ENCODE results near the gene C2CD4B.

C2CD4B gene

DNA sequence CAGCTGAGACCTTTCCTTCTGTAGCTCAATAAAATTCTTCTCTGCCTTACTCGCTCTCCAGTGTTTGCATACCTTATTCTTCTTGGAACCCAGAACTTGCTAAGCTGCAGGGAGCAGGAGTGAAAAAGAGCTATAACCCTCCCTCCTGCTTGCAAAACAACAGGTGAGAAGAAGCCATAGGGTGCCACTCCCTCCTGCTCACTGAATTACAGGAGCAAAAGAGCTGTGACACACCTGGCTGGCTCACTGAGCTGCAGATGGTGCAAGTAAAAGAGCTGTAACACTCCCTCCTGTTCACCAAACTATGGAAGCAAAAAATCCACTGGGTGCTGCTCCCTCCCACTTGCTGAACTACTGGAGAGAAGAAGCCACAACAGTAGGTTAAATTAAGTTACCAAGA is 44.2 kb upstream of the C2CD4B start (continued):
- TF ChIP-seq ZNF521 (tag by site-specific recombination; IDR thresholded peaks at IDR 0.05) (no peak), ZNF266 (tag by site-specific recombination; IDR thresholded peaks at IDR 0.05; ENCODE audit: low read depth) (no peak), SP7 (tag by site-specific recombination; IDR thresholded peaks at IDR 0.05) (no peak), ZNF558 (tag by site-specific recombination; IDR thresholded peaks at IDR 0.05) (no peak), ZNF24 (tag by site-specific recombination; IDR thresholded peaks at IDR 0.05) (no peak), ZNF510 (tag by site-specific recombination; IDR thresholded peaks at IDR 0.05; ENCODE audit: insufficient replicate concordance) (no peak), ZNF48 (tag by site-specific recombination; IDR thresholded peaks at IDR 0.05) (no peak)

DNA sequence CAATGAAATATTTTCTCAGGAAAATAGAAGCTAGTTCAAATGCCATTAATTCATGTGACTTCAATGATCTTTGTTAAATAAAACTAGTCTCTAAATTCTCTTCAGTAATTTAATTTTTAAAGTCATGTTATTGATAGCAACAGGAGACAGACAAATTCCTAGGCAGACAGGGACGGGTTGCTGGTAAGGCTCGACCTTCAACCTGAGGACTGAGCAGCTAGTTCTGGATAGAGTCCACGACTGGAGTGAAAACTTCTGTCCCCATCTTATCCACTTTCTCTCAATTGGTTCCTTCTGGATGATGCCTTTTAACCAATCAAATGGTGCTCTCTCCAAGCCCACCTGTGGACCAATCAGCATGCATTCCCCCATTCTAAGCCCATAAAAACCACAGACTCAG is 43.8 kb upstream of the C2CD4B start:
- TF ChIP-seq KLF8 (tag by site-specific recombination; IDR thresholded peaks at IDR 0.05) (no peak), ZFHX2 (tag by site-specific recombination; conservative IDR thresholded peaks at IDR 0.05) (no peak), GFI1B (tag by site-specific recombination; IDR thresholded peaks at IDR 0.05) (no peak), ZNF223 (tag by site-specific recombination; IDR thresholded peaks at IDR 0.05) (no peak), ZNF501 (tag by site-specific recombination; IDR thresholded peaks at IDR 0.05) (no peak), ZFP3 (tag by site-specific recombination; IDR thresholded peaks at IDR 0.05; ENCODE audit: low read depth) (no peak), YY2 (tag by site-specific recombination; IDR thresholded peaks at IDR 0.05) (no peak), ZNF521 (tag by site-specific recombination; IDR thresholded peaks at IDR 0.05) (no peak)
- Histone ChIP-seq H3K9me3 (ENCODE audit: control insufficient read depth, insufficient read depth, low read depth, low read length) (no peaks in the 10 kb centered on the region), H3K36me3 (ENCODE audit: control insufficient read depth in 2 of 2, insufficient read depth in 1 of 2, low read length in 2 of 2) (no peaks in the 10 kb centered on the region), H3K4me3 (ENCODE audit: low read depth, low read length) (no peak overlapping the region), H3K27ac (ENCODE audit: extremely low read depth, low read depth, low read length) (no peak overlapping the region), H3K4me1 (ENCODE audit: control insufficient read depth, insufficient read depth, low read length) (no peaks in the 10 kb centered on the region)
- CTCF ChIA-PET, result interaction anchor here (0.9 kb wide), 1 partner anchor 45 kb away, joined by 3 read pairs; no protein-coding TSS in a partner anchor
- POLR2A ChIA-PET, result no interaction called here

DNA sequence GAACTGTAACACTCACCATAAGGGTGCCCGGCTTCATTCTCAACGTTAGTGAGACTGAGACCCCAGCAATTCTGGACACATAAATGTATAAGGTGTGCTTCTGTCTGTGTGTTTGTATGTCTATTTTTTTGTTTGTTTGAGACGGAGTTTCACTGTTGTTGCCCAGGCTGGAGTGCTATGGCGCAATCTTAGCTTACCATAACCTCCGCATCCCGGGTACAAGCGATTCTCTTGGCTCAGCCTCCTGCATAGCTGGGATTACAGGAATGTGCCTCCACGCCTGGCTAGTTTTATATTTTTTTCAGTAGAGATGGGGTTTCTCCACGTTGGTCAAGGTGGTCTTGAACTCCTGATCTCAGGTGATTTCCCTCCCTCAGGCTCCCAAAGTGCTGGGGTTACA is 43.3 kb upstream of the C2CD4B start:
- no peak overlapping the region for H3K27ac ChIP-seq (ENCODE audit: extremely low read depth, low read depth, low read length)
- H3K9me3 ChIP-seq (ENCODE audit: control insufficient read depth, insufficient read depth, low read depth, low read length), result no peaks in the 10 kb centered on the region
- POLR2A ChIA-PET, result no interaction called here
- no peak overlapping the region for H3K4me3 ChIP-seq (ENCODE audit: low read depth, low read length)
- no peaks in the 10 kb centered on the region for H3K36me3 ChIP-seq (ENCODE audit: control insufficient read depth in 2 of 2, insufficient read depth in 1 of 2, low read length in 2 of 2)
- H3K4me1 ChIP-seq (ENCODE audit: control insufficient read depth, insufficient read depth, low read length), result no peaks in the 10 kb centered on the region
- CTCF ChIA-PET, result interaction anchor here (0.9 kb wide), 1 partner anchor 46 kb away, joined by 3 read pairs; no protein-coding TSS in a partner anchor
- TF ChIP-seq, protein P1, sequence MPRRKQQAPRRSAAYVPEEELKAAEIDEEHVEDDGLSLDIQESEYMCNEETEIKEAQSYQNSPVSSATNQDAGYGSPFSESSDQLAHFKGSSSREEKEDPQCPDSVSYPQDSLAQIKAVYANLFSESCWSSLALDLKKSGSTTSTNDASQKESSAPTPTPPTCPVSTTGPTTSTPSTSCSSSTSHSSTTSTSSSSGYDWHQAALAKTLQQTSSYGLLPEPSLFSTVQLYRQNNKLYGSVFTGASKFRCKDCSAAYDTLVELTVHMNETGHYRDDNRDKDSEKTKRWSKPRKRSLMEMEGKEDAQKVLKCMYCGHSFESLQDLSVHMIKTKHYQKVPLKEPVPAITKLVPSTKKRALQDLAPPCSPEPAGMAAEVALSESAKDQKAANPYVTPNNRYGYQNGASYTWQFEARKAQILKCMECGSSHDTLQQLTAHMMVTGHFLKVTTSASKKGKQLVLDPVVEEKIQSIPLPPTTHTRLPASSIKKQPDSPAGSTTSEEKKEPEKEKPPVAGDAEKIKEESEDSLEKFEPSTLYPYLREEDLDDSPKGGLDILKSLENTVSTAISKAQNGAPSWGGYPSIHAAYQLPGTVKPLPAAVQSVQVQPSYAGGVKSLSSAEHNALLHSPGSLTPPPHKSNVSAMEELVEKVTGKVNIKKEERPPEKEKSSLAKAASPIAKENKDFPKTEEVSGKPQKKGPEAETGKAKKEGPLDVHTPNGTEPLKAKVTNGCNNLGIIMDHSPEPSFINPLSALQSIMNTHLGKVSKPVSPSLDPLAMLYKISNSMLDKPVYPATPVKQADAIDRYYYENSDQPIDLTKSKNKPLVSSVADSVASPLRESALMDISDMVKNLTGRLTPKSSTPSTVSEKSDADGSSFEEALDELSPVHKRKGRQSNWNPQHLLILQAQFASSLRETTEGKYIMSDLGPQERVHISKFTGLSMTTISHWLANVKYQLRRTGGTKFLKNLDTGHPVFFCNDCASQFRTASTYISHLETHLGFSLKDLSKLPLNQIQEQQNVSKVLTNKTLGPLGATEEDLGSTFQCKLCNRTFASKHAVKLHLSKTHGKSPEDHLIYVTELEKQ (tag by site-specific recombination; IDR thresholded peaks at IDR 0.05; ENCODE audit: borderline replicate concordance), result no peak
- TF ChIP-seq ZNF169 (tag by site-specific recombination; IDR thresholded peaks at IDR 0.05) (no peak), ZBTB17 (tag by site-specific recombination; IDR thresholded peaks at IDR 0.05) (no peak), YY1 (tag by site-specific recombination; IDR thresholded peaks at IDR 0.05) (no peak), ZNF292 (tag by site-specific recombination; IDR thresholded peaks at IDR 0.05; ENCODE audit: borderline replicate concordance, low read depth) (no peak), OVOL3 (tag by site-specific recombination; IDR thresholded peaks at IDR 0.05) (no peak), ZNF555 (tag by site-specific recombination; conservative IDR thresholded peaks at IDR 0.05) (no peak), EGR2 (tag by site-specific recombination; IDR thresholded peaks at IDR 0.05; ENCODE audit: low read depth) (no peak), ZNF23 (tag by site-specific recombination; IDR thresholded peaks at IDR 0.05; ENCODE audit: borderline replicate concordance) (no peak)
- TF ChIP-seq, protein P2, sequence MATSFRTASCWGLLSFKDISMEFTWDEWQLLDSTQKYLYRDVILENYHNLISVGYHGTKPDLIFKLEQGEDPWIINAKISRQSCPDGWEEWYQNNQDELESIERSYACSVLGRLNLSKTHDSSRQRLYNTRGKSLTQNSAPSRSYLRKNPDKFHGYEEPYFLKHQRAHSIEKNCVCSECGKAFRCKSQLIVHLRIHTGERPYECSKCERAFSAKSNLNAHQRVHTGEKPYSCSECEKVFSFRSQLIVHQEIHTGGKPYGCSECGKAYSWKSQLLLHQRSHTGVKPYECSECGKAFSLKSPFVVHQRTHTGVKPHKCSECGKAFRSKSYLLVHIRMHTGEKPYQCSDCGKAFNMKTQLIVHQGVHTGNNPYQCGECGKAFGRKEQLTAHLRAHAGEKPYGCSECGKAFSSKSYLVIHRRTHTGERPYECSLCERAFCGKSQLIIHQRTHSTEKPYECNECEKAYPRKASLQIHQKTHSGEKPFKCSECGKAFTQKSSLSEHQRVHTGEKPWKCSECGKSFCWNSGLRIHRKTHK (tag by site-specific recombination; IDR thresholded peaks at IDR 0.05), result no peak
- TF ChIP-seq, protein P3, sequence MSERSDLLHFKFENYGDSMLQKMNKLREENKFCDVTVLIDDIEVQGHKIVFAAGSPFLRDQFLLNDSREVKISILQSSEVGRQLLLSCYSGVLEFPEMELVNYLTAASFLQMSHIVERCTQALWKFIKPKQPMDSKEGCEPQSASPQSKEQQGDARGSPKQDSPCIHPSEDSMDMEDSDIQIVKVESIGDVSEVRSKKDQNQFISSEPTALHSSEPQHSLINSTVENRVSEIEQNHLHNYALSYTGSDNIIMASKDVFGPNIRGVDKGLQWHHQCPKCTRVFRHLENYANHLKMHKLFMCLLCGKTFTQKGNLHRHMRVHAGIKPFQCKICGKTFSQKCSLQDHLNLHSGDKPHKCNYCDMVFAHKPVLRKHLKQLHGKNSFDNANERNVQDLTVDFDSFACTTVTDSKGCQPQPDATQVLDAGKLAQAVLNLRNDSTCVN (tag by site-specific recombination; optimal IDR thresholded peaks at IDR 0.05), result no peak
- TF ChIP-seq, protein P4, sequence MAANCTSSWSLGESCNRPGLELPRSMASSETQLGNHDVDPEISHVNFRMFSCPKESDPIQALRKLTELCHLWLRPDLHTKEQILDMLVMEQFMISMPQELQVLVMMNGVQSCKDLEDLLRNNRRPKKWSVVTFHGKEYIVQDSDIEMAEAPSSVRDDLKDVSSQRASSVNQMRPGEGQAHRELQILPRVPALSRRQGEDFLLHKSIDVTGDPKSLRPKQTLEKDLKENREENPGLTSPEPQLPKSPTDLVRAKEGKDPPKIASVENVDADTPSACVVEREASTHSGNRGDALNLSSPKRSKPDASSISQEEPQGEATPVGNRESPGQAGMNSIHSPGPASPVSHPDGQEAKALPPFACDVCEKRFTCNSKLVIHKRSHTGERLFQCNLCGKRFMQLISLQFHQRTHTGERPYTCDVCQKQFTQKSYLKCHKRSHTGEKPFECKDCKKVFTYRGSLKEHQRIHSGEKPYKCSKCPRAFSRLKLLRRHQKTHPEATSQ (tag by site-specific recombination; IDR thresholded peaks at IDR 0.05), result no peak
- TF ChIP-seq, protein P5, sequence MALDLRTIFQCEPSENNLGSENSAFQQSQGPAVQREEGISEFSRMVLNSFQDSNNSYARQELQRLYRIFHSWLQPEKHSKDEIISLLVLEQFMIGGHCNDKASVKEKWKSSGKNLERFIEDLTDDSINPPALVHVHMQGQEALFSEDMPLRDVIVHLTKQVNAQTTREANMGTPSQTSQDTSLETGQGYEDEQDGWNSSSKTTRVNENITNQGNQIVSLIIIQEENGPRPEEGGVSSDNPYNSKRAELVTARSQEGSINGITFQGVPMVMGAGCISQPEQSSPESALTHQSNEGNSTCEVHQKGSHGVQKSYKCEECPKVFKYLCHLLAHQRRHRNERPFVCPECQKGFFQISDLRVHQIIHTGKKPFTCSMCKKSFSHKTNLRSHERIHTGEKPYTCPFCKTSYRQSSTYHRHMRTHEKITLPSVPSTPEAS (tag by site-specific recombination; IDR thresholded peaks at IDR 0.05), result no peak

Measured in HEK293 (cell line).